Mucosa of rectum (tissue), 2 donors: ENCODE results near the gene TEFM.

Experiments
- H3K27ac ChIP-seq, 2 donors: one replicate each; pipeline ENCODE4 v1.7.0; 2013; ENCODE audit warnings: inconsistent platforms in 2 of 2, low read depth in 2 of 2, low read length in 2 of 2
- H3K27me3 ChIP-seq, 2 donors: one replicate each; pipeline ENCODE4 v1.7.0; 2013; ENCODE audit warnings: low read length in 2 of 2; ENCODE audit not compliant: control insufficient read depth in 2 of 2, insufficient read depth in 2 of 2
- H3K36me3 ChIP-seq, 2 donors: one replicate each; pipeline ENCODE4 v1.7.0; 2013; ENCODE audit warnings: low read length in 2 of 2; ENCODE audit not compliant: control insufficient read depth in 2 of 2, insufficient read depth in 2 of 2
- H3K4me1 ChIP-seq, 2 donors: one replicate each; pipeline ENCODE4 v1.7.0; 2013; ENCODE audit warnings: low read length in 2 of 2, mild to moderate bottlenecking in 1 of 2; ENCODE audit not compliant: control insufficient read depth in 2 of 2, insufficient read depth in 2 of 2
- H3K4me3 ChIP-seq, 2 donors: one replicate each; pipeline ENCODE4 v1.7.0; 2013; ENCODE audit warnings: low read length in 2 of 2
- H3K9ac ChIP-seq, 2 donors: one replicate each; pipeline ENCODE4 v1.7.0; 2013; ENCODE audit warnings: low read length in 2 of 2, low read depth in 1 of 2, mild to moderate bottlenecking in 1 of 2
- H3K9me3 ChIP-seq, 2 donors: one replicate each; pipeline ENCODE4 v1.7.0; 2013; ENCODE audit warnings: low read length in 2 of 2; ENCODE audit not compliant: control insufficient read depth in 2 of 2
- donor health status: healthy.
- donor health status: Normal muscosa, but diverticular disease.

TEFM gene

GRCh38 chr17:30906101-30906911, at the start of gene TEFM:
TSS of gene TEFM (minus strand) at chr17:30906238. CDS start at chr17:30906198, 40 bp downstream.
- Histone ChIP-seq H3K9me3 (no peaks in the 10 kb centered on the region), H3K9ac (peak within 1 kb of the TSS; percentile 86 to 91), H3K4me1 (peaks cover 0 to 4% of the 10 kb centered on the region in 2 donors), H3K27me3 (no peaks in the 10 kb centered on the region), H3K4me3 (peak within 1 kb of the TSS; percentile 83 to 92), H3K36me3 (peaks cover 0 to 9% of the 10 kb centered on the region in 2 donors), H3K27ac (peak within 1 kb of the TSS; percentile 82 to 89)

GRCh38 chr17:30954046-30954830, 48.2 kb upstream of the TEFM start:
- peak overlapping the region in 1 of 2 donors; percentile 58 for H3K27ac ChIP-seq
- H3K9ac ChIP-seq, result no peak overlapping the region
- H3K4me3 ChIP-seq, result no peak overlapping the region
- H3K36me3 ChIP-seq, result no peaks in the 10 kb centered on the region
- peaks cover 15 to 17% of the 10 kb centered on the region in 2 donors for H3K4me1 ChIP-seq
- no peaks in the 10 kb centered on the region for H3K27me3 ChIP-seq
- H3K9me3 ChIP-seq, result no peaks in the 10 kb centered on the region

- Histone ChIP-seq H3K4me1 (peaks cover 15 to 17% of the 10 kb centered on the region in 2 donors), H3K27me3 (no peaks in the 10 kb centered on the region), H3K9ac (no peak overlapping the region), H3K9me3 (no peaks in the 10 kb centered on the region), H3K4me3 (no peak overlapping the region), H3K27ac (peak overlapping the region in 1 of 2 donors; percentile 25), H3K36me3 (no peaks in the 10 kb centered on the region)
These were observed 46.8 kb upstream of the TEFM start for GRCh38 chr17:30952638-30953393.

- Histone ChIP-seq H3K4me3 (peak overlapping the region; percentile 6 to 26), H3K9me3 (no peaks in the 10 kb centered on the region), H3K36me3 (no peaks in the 10 kb centered on the region), H3K4me1 (peaks cover 15 to 17% of the 10 kb centered on the region in 2 donors), H3K27me3 (no peaks in the 10 kb centered on the region), H3K9ac (peak overlapping the region in 1 of 2 donors; percentile 42), H3K27ac (peak overlapping the region; percentile 74 to 77)
These were observed 44.8 kb upstream of the TEFM start for GRCh38 chr17:30950669-30951399.

GRCh38 chr17:30950189-30950588, 44.2 kb upstream of the TEFM start:
- peak overlapping the region in 1 of 2 donors; percentile 42 for H3K9ac ChIP-seq

GRCh38 chr17:30947796-30948195, 41.8 kb upstream of the TEFM start:
- no peaks in the 10 kb centered on the region for H3K27me3 ChIP-seq
- peaks cover 15 to 17% of the 10 kb centered on the region in 2 donors for H3K4me1 ChIP-seq
- H3K36me3 ChIP-seq, result no peaks in the 10 kb centered on the region
- no peak overlapping the region for H3K9ac ChIP-seq
- no peak overlapping the region for H3K4me3 ChIP-seq
- H3K27ac ChIP-seq, result no peak overlapping the region
- H3K9me3 ChIP-seq, result no peaks in the 10 kb centered on the region

More at GRCh38 chr17:30950189-30950588, 44.2 kb upstream of the TEFM start:
- H3K36me3 ChIP-seq, result no peaks in the 10 kb centered on the region
- peak overlapping the region; percentile 74 to 77 for H3K27ac ChIP-seq
- H3K27me3 ChIP-seq, result no peaks in the 10 kb centered on the region
- H3K9me3 ChIP-seq, result no peaks in the 10 kb centered on the region
- peak overlapping the region in 1 of 2 donors; percentile 26 for H3K4me3 ChIP-seq
- peaks cover 15 to 17% of the 10 kb centered on the region in 2 donors for H3K4me1 ChIP-seq

GRCh38 chr17:30942308-30943079, 36.5 kb upstream of the TEFM start:
- H3K9me3 ChIP-seq, result no peaks in the 10 kb centered on the region
- H3K27me3 ChIP-seq, result no peaks in the 10 kb centered on the region
- H3K4me1 ChIP-seq, result no peaks in the 10 kb centered on the region
- no peaks in the 10 kb centered on the region for H3K36me3 ChIP-seq
- H3K4me3 ChIP-seq, result no peak overlapping the region
- no peak overlapping the region for H3K9ac ChIP-seq
- no peak overlapping the region for H3K27ac ChIP-seq

GRCh38 chr17:30939051-30939689, 33.1 kb upstream of the TEFM start:
- H3K9ac ChIP-seq, result no peak overlapping the region
- H3K27me3 ChIP-seq, result no peaks in the 10 kb centered on the region
- H3K4me3 ChIP-seq, result no peak overlapping the region
- H3K27ac ChIP-seq, result no peak overlapping the region
- no peaks in the 10 kb centered on the region for H3K9me3 ChIP-seq
- H3K4me1 ChIP-seq, result no peaks in the 10 kb centered on the region
- no peaks in the 10 kb centered on the region for H3K36me3 ChIP-seq
